Activated CD8-positive, alpha-beta T cell treated with anti-CD3 and anti-CD28 coated beads for 36 hours (primary cell): Measurements from ENCODE around the gene GNG8. TPM values are rescaled to one million over a fixed set of nuclear protein-coding genes. Genes with fewer than 3 reads are reported as not detected.
A peak's percentile ranks its signal among the peaks of the same experiment; 100 is the strongest.

ENCODE experiments used
- ATAC-seq: fragments of 200-7000 bp; cut with Tn5 transposase; one replicate; pipeline ENCODE4 v1.10.0; 2021; ENCODE audit warnings: mild to moderate bottlenecking, moderate library complexity
- CTCF ChIA-PET: fragments of 350-600 bp; sonication (Branson Sonifier 250); formaldehyde crosslinking; loops from one replicate; lab custom pipeline; 2021; ENCODE audit warnings: antibody characterized with exemption; lab: Charles Lee
- POLR2A ChIA-PET: fragments of 350-600 bp; sonication (Branson Sonifier 250); formaldehyde crosslinking; loops from one replicate; lab custom pipeline; 2021; ENCODE audit warnings: antibody characterized with exemption; lab: Charles Lee
- DNase-seq: peaks from one replicate; pipeline ENCODE4 v3.0.0-alpha.2; 2020
- H3K27ac Mint-ChIP-seq: one replicate; pipeline ENCODE4 v1.8.0; 2021; ENCODE audit warnings: mild to moderate bottlenecking, mixed read lengths
- H3K27me3 Mint-ChIP-seq: one replicate; pipeline ENCODE4 v1.8.0; 2021; ENCODE audit warnings: mixed read lengths
- H3K36me3 Mint-ChIP-seq: one replicate; pipeline ENCODE4 v1.8.0; 2021; ENCODE audit warnings: low read depth, mixed read lengths
- H3K4me1 Mint-ChIP-seq: one replicate; pipeline ENCODE4 v1.8.0; 2021; ENCODE audit warnings: low read depth, mixed read lengths
- H3K4me3 Mint-ChIP-seq: one replicate; pipeline ENCODE4 v1.8.0; 2021; ENCODE audit warnings: mild to moderate bottlenecking, moderate library complexity, mixed read lengths
- H3K9me3 Mint-ChIP-seq: one replicate; pipeline ENCODE4 v1.8.0; 2021; ENCODE audit warnings: mixed read lengths
- CTCF ChIP-seq: fragments of 200-600 bp; IDR thresholded peaks from one replicate; pipeline ENCODE4 v1.8.0; 2022; ENCODE audit warnings: antibody characterized with exemption, mild to moderate bottlenecking
- intact Hi-C: fragments of 100-400 bp; cut with micrococcal nuclease; formaldehyde crosslinking; loops from one replicate; pipeline ENCODE4 v1.10.0; 2022
- total RNA-seq, 2 experiments: library from RNA; stranded (reverse); gene quantifications; one replicate each; pipeline ENCODE4 v1.2.3, GENCODE V29; 2021

Gene GNG8
- total RNA-seq, 2 experiments from 2014 or later, result 33.0 to 45.4 TPM

- Mint-ChIP-seq H3K9me3 (no peaks in the 10 kb centered on the region), H3K27ac (peak overlapping the region; percentile 40), H3K36me3 (no peaks in the 10 kb centered on the region), H3K4me3 (no peak overlapping the region), H3K4me1 (peaks cover 10% of the 10 kb centered on the region), H3K27me3 (peaks cover 11% of the 10 kb centered on the region)
- intact Hi-C loops, result no loop called here
- ATAC-seq (peak; percentile 4), DNase-seq (peak; percentile 75)
- ChIA-PET CTCF (interaction anchor here (0.8 to 1.0 kb wide), 4 partner anchors 9 to 117 kb away, joined by 3 to 4 read pairs (median 4); no protein-coding TSS in a partner anchor), POLR2A (interaction anchor here (0.9 to 1.5 kb wide), 3 partner anchors 18 to 34 kb away, joined by 4 to 7 read pairs (median 4); no protein-coding TSS in a partner anchor)
- TF ChIP-seq CTCF, result no peak
Observed at GRCh38 chr19:46639358-46640182, 3.6 kb upstream of the GNG8 start.

DNA sequence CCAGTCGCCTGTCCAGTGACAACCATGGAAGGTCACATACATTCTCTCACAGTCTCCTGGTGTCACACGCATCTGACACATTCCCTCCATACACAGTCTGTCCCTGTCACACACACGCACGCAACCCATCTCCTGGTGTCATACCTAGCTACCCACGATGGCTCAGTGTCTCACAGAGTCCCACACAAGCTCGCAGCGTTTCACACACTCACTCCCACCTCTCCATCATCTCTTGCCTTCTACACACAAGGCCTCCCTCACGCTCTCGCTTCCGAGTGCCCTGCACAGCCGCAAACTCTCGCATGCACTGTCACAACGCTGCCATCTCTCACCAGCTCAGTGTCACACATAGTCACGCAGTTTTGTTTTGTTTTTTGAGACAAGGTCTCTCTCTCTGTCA is 1.2 kb upstream of the GNG8 start:
- DNase-seq, result peak; percentile 52
- TF ChIP-seq CTCF, result no peak
- no peak for ATAC-seq
- Mint-ChIP-seq H3K4me3 (no peak overlapping the region), H3K27ac (no peak overlapping the region), H3K36me3 (peaks cover 14% of the 10 kb centered on the region), H3K9me3 (no peaks in the 10 kb centered on the region), H3K4me1 (peaks cover 19% of the 10 kb centered on the region), H3K27me3 (peaks cover 7% of the 10 kb centered on the region)
- intact Hi-C loops, result no loop called here
- POLR2A ChIA-PET, result interaction anchor here (0.7 to 1.7 kb wide), 8 partner anchors 13 to 114 kb away, joined by 3 to 7 read pairs (median 3); partner anchors contain the start of gene CALM3
- CTCF ChIA-PET, result interaction anchor here (0.6 to 2.0 kb wide), 7 partner anchors 16 to 108 kb away, joined by 3 to 16 read pairs (median 4); partner anchors contain the start of gene DACT3

GRCh38 chr19:46634656-46635218 is 1.3 kb downstream of the GNG8 start:
- Mint-ChIP-seq H3K36me3 (peaks cover 14% of the 10 kb centered on the region), H3K27me3 (no peaks in the 10 kb centered on the region)
- DNase-seq, result peak; percentile 55

DNA sequence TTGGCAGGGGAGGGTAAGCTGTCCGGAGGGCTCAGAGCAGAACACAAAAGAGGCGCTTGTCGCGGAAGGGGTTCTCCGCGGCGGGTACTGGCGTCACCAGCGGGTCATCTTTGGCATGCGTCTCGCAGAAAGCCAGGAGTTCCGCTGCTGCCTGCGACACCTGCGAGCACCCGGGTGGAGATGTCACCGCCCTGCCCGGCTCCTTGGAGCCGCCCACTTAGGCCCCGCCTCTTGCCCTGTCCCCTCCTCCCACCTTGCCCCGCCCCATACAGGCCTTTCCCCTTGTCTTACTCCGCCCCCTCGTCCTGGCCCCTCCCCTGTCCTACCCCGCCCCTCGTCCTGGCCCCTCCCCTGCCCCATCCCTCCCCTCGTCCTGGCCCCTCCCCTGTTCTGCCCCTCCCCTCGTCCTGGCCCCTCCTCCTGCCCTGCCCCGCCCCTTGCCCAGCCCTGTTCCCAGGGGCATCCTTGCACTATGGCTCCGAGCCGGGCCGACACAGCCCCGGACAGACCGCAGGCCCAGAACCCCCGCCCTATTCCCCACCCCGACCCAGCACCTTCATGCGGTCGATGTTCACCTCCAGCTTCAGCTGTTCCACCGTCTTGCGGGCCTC is 1.9 kb downstream of the GNG8 start:
- Mint-ChIP-seq H3K27ac (peak overlapping the region; percentile 66), H3K4me1 (peaks cover 18% of the 10 kb centered on the region), H3K36me3 (peaks cover 14% of the 10 kb centered on the region), H3K9me3 (no peaks in the 10 kb centered on the region), H3K4me3 (peak overlapping the region; percentile 82), H3K27me3 (no peaks in the 10 kb centered on the region)
- no peak for TF ChIP-seq CTCF
- ChIA-PET CTCF (interaction anchor here (5.3 to 5.4 kb wide), 2 partner anchors 18 to 28 kb away, joined by 30 to 68 read pairs; partner anchors contain the start of gene DACT3), POLR2A (interaction anchor here (0.6 to 6.9 kb wide), 5 partner anchors 15 to 33 kb away, joined by 3 to 116 read pairs (median 4); partner anchors contain the start of genes CALM3 and PTGIR)
- ATAC-seq (peak; percentile 74), DNase-seq (peak; percentile 98)
- intact Hi-C loops, result no loop called here

More at GRCh38 chr19:46634656-46635218, 1.3 kb downstream of the GNG8 start:
- H3K4me1 Mint-ChIP-seq, result peaks cover 19% of the 10 kb centered on the region
- ChIA-PET CTCF (interaction anchor here (5.3 to 5.4 kb wide), 2 partner anchors 19 to 27 kb away, joined by 30 to 68 read pairs; partner anchors contain the start of gene DACT3), POLR2A (interaction anchor here (0.6 to 6.9 kb wide), 3 partner anchors 16 to 24 kb away, joined by 3 to 116 read pairs (median 4); partner anchors contain the start of gene PTGIR)
- peak overlapping the region; percentile 76 for H3K4me3 Mint-ChIP-seq
- peak overlapping the region; percentile 9 for H3K27ac Mint-ChIP-seq
- intact Hi-C loops, result no loop called here
- no peak for ATAC-seq
- no peak for TF ChIP-seq CTCF
- H3K9me3 Mint-ChIP-seq, result no peaks in the 10 kb centered on the region
